Pulmonary artery endothelial cell (primary cell): Measurements from ENCODE around the gene FBXW8. TPM values are rescaled to one million over a fixed set of nuclear protein-coding genes. Genes with fewer than 3 reads are reported as not detected.
A peak's percentile ranks its signal among the peaks of the same experiment; 100 is the strongest.

Experiments used
- DNase-seq: peaks from one replicate; pipeline ENCODE4 v3.0.0-alpha.2; 2011; ENCODE audit warnings: low read depth, low spot score
- total RNA-seq: library from RNA; depleted of rRNA; stranded (reverse); fragments of >200 nt; gene quantifications from 2 replicates; pipeline ENCODE4 v1.2.3, GENCODE V29; 2014

FBXW8 gene
- total RNA-seq = 6.1 and 9.2 TPM in 2 replicates

DNA sequence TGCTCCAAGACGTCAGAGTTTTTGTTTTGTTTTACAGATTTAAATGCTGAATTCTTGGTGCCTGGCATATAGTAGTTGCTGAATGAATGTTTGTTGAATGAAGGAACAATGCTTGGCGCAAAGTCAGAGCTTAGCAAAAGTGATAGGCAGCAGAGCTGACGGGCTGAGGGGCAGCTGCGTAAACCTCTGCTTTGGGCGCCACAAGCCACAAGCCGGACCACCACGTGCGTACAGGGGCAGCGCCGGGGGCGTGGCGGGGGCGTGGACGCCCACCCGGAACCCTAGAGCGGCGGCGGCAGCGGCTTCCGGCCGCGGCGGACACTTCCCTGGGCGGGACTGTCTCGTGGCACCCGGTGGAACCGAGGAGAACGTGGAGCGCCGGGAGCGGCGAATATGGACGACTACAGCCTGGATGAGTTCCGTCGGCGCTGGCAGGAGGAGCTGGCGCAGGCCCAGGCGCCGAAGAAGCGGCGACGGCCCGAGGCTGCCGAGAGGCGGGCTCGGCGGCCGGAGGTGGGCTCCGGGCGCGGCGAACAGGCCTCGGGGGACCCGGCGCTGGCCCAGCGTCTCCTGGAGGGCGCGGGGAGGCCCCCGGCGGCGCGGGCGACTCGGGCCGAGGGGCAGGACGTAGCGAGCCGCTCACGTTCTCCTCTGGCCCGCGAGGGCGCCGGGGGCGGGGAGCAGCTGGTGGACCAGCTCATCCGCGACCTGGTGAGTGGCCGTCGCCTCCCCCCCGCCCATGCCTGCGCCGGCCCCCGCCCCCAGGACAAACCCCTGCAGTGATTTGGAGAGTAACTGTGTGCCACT is at the start of gene FBXW8:
TSS of gene FBXW8 (plus strand) at position 306 of the 807 bp plus-strand sequence. CDS start at position 394, 88 bp downstream.
- peak; percentile 22 for DNase-seq

GRCh38 chr12:116861320-116861719 is 49.4 kb upstream of the FBXW8 start:
- no peak for DNase-seq

DNA sequence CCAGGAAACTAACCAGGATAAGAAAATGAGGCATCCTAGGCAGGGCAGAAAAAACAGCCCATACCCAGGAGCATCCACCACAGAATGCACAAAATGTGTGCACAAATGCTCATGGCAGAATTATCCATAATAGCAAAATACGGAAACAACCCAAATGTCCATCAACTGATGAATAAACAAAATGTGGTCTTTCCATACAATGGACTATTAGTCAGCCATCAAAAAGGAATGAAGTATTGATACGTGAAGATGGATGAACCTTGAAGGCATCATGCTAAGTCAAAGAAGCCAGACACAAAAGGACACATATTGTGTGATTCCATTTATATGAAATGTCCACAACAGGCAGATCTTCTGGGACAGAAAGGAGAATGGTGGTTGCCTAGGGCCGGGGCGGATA is 48.6 kb upstream of the FBXW8 start:
- DNase-seq = no peak

DNA sequence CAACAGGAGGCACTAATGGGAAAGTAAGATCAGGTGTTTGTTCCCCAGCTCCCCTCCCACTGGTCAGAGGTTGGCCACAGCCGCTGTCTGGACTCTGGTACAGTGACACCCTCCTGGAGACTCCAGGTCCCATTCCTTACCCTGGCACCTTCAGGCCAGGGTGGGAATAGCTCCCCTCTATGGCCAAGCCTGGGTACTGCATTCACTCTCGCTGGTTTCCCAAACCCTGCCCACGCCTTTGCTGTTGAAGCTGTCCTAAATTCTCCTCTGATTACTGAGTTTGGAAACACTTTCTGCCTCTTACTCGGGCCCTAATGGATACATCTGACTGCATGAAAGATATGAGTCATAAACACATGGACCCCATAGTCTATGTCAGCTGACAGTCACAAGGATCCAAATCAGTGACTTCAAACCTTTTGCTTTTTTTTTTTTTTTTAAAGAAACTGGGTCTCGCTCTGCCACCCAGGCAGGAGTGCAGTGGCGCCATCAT is 47.4 kb upstream of the FBXW8 start:
- no peak for DNase-seq

GRCh38 chr12:116864371-116865160 is 46.2 kb upstream of the FBXW8 start:
- no peak for DNase-seq

DNA sequence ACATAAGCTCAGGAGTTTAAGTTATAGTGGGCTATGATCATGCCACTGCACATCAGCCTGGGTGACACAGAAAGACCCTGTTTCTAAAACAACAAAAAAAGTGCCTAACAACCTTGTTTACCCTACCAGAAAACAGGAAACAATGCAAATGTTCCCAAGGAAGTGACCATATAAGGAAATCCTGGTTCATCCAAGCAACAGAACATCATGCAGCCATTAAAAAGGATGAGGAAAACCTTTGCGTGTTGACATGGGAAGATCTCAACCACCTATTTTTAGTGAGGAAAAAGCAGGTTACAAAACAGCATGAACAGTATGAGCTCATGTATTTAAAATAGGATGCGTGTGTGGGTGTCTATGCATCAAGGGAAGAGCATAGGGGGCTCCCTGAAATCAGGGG is 43.2 kb upstream of the FBXW8 start:
- DNase-seq = no peak

- no peak for DNase-seq
These were observed 40.4 kb upstream of the FBXW8 start for GRCh38 chr12:116870306-116870705.

DNA sequence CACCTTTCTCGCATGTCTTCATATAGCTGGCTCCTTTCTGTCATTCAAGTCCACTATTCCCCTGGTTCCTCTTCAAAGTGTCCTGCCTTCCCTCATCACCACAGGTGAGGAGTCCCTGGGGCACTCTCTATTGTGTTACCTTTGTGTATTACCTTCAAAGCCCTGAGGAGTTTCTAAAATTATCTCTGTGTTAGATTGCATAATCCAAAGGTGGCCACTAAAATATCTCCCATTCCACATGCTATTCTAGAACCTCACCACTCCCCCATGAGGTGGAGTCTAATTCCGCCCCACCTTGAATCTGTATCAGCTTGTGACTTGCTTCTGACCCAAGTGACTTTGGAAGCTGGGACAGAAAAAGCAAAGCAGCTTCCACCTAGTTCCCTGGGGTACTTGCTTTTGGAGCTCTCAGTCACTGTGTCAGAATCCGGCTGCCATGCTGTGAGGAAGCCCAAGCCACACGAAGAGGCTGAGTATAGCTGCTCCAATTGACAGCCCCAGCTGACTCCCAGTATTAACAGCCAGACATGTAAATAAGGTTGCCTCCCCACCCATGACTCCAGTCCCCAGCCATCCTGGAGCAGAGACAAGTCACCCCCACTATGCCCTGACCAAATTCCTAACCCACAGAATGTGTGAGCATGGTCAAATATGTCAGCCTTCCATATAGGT is 36.3 kb upstream of the FBXW8 start:
- DNase-seq = no peak

DNA sequence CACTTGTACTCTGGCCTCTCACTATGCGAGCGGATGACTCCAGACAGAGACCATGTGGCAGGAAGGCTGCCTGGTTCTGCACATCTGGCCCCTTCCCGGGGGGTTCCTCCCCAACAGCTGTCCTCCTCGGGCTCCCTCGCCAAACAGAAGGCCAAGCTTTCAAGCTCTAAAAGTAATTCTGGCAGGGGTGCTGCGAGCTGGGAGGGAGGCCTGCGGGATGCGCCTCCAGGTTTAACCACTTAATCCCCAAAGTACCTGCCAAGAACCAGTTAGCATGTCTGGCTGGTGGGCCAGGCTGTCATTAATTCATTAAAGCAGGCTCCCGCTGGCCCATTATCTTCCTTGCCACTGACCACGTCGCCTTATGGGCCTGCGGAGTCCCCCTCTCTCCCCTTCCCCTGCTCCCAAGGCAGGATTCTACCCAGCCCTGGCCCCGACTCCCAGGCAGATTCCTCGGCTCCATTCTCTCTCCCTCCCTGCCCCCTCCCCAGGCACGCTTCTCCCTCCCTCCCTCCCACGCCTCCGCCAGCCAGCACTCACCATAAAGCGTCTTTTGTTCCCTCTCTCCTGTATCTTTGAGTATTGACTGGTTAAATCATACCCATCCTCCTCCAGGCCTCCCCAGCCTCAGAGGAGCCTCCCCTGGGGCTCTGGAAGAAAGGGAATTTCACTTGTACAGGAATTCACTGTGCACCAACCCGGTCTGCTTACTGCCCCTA is 34.4 kb upstream of the FBXW8 start:
- no peak for DNase-seq

GRCh38 chr12:116878567-116879508 is 31.9 kb upstream of the FBXW8 start:
- DNase-seq = no peak

DNA sequence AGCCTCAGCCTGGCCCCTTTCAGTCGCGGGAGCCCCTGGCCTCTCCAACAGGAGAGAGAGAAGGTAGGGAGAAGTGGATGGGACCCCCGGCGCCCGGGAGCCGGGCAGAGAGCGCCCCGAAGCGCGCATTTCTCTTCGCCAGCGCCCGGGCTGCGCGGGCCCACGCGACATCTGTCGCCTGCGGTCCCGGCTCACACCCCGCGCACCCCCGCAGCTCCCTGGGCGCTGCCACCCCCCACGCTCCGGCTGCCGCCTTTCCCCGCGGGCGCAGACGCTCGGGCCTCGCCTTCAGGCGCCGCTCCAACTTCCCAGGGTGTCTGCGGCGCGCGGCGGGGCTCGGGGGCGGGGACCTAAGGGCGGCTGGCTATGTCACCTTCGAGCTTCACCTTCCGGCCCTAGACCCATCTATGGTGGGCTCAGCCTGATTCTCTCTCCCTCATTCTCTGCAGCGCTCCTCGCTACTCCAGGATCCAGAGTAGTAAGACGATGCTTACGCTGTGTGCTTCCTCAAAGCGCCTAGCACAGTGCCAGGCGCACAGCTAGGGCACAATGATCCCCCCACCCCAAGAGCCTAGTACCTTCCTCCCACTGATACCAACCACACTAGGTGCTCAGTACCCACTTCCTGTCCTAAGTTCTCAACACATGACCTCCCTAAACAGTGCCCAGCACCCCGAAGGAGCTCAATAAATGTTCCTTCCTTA is 31.1 kb upstream of the FBXW8 start:
- no peak for DNase-seq

- no peak for DNase-seq
These were observed 30.4 kb upstream of the FBXW8 start for GRCh38 chr12:116880213-116880816.

- DNase-seq = no peak
These were observed 29.9 kb upstream of the FBXW8 start for GRCh38 chr12:116880817-116881324.

- DNase-seq = no peak
These were observed 29.3 kb upstream of the FBXW8 start, which contains the start of gene HRK for GRCh38 chr12:116881325-116881876. Gene HRK, minus strand, starts transcription at chr12:116881441. Its CDS starts 134 bp downstream, at chr12:116881307.

GRCh38 chr12:116881877-116882507 is 28.8 kb upstream of the FBXW8 start:
- DNase-seq = no peak

DNA sequence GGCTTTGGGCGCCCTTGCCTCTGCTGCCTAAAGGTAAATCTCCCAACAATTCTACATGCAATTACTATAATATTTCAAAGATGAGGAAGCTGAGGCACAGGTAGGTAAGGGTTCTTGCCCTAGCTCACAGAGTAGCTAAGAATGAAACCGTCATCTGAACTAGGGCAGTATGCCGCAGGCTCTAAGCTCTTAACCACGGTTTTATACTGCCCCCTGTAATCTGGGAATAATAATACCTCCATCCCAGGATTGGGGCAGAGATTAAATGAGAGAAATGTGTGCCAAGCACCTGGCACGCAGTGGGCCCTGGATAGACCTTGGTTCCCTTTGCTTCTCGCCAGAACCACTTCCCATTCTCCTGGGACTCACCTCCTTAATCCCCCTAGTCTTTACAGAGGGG is 28.0 kb upstream of the FBXW8 start:
- DNase-seq = peak; percentile 4

GRCh38 chr12:116884871-116885270 is 25.9 kb upstream of the FBXW8 start:
- DNase-seq = no peak

- DNase-seq = no peak
These were observed 25.3 kb upstream of the FBXW8 start for GRCh38 chr12:116885491-116885890.
